Fibroblast of villous mesenchyme (primary cell): Measurements from ENCODE around the gene EXOC8. TPM values are rescaled to one million over a fixed set of nuclear protein-coding genes. Genes with fewer than 3 reads are reported as not detected.

ENCODE experiments used
- DNase-seq: peaks from one replicate; pipeline ENCODE4 v3.0.0-alpha.2; 2010; ENCODE audit warnings: low read depth
- H3K4me3 ChIP-seq: 2 replicates; pipeline ENCODE4 v1.5.1; 2011; ENCODE audit warnings: low read depth, mild to moderate bottlenecking, low read length
- total RNA-seq: library from RNA; depleted of rRNA; stranded (reverse); fragments of >200 nt; gene quantifications from 2 replicates; pipeline ENCODE4 v1.2.3, GENCODE V29; 2012
- TF ChIP-seq, protein P1 (sequence below): IDR thresholded peaks from 2 replicates; pipeline ENCODE4 v1.5.1; 2012; ENCODE audit warnings: low read depth, mild to moderate bottlenecking, low read length; ENCODE audit not compliant: insufficient read depth

The EXOC8 gene
- total RNA-seq, 1 donor = 21.2 TPM

DNA sequence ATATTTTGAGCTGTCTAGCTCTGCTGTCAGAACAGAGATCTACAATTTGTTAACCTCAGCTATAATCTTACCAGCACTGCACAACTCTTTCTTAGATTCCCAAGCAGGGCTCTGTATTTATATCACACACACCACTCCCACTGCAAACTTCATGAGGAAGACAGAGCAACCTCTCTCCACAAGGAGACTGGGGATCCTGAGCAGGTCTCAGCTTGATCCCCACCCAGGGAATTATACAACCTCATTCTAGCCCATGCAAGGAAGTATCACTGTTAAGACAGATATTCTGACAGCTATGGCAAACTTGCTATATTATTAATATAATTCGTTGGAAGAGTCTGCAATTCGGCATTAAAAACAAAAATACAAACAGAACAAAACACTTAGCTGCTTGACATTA is 44.1 kb upstream of the EXOC8 start:
- no peak for DNase-seq
- TF ChIP-seq, protein P1, sequence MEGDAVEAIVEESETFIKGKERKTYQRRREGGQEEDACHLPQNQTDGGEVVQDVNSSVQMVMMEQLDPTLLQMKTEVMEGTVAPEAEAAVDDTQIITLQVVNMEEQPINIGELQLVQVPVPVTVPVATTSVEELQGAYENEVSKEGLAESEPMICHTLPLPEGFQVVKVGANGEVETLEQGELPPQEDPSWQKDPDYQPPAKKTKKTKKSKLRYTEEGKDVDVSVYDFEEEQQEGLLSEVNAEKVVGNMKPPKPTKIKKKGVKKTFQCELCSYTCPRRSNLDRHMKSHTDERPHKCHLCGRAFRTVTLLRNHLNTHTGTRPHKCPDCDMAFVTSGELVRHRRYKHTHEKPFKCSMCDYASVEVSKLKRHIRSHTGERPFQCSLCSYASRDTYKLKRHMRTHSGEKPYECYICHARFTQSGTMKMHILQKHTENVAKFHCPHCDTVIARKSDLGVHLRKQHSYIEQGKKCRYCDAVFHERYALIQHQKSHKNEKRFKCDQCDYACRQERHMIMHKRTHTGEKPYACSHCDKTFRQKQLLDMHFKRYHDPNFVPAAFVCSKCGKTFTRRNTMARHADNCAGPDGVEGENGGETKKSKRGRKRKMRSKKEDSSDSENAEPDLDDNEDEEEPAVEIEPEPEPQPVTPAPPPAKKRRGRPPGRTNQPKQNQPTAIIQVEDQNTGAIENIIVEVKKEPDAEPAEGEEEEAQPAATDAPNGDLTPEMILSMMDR = no peak
- H3K4me3 ChIP-seq = no peak overlapping the region

DNA sequence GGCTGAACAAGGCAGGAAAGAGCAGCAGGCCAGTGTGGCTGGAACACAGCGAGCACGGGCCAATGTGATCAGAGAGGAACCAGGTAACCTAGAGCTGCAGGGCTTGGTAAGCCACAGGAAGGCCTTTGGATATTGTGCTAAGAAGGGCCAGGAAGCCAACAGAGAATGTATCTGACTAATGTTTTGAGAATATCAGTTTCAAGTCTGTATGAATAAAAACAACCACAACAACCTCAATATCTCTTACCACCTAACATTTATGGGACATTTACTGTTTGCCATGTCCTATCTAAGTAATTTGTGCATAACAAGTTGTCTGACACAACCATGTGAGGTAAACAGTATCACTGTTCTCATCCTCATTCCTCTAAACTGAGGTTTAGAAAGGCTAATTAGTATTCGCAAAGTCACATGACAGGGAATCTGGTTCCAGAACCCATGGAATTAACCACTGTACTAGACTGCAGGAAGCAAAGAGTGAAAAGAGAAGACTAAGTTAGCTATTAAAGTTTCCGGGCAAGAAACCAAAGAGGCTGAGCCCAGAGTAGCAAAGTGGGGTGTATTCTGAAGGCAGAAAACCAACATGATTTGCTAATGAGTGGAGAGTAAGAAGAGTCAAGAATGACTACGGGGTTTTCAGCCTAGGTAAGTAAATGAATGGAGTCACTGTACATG is 39.4 kb upstream of the EXOC8 start:
- H3K4me3 ChIP-seq = no peak overlapping the region
- no peak for DNase-seq
- TF ChIP-seq, protein P1 = no peak

- DNase-seq = no peak
- no peak overlapping the region for H3K4me3 ChIP-seq
- TF ChIP-seq, protein P1 = no peak
Measured at GRCh38 chr1:231376101-231376500, 38.4 kb upstream of the EXOC8 start.

DNA sequence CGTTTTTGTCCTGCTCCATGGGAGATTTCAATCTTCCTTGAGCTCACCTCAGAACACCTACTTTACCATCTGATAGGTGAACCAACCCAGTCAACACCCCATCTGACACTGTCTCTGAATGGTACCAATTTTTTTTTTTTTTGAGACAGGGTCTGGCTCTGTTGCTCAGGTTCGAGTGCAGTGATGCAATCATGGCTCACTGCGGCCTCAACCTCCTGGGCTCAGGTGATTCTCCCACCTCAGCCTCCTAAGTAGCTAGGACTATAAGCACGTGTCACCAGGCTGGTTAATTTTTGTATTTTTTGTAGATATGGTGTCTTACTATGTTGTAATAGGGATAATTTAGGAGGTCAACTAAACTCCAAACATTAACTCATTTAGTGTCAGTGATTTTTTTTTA is 36.7 kb upstream of the EXOC8 start:
- TF ChIP-seq, protein P1 = no peak
- H3K4me3 ChIP-seq = no peak overlapping the region
- DNase-seq = no peak

GRCh38 chr1:231372501-231372900 is 34.8 kb upstream of the EXOC8 start:
- no peak for DNase-seq
- H3K4me3 ChIP-seq = no peak overlapping the region
- TF ChIP-seq, protein P1 = no peak

DNA sequence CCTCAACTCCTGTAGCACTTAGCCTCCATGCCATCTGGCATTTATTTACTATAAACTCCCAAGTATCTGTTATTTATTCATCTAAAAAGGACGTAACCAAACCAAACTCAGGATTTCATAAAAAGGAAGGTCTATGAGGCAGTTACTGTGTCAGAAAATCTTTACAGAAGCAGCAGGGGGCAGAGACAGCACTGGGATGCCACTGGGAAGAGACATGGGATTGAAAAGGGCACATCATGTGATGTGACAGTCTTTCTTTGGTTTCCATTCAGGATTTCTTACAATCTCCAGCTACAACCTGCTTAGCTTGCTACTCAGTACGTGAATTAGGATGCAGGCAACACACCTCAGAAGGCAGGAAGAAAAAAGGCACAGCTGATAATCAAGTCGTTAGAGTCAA is 31.6 kb upstream of the EXOC8 start:
- no peak for DNase-seq
- TF ChIP-seq, protein P1 = peak; percentile 16
- no peak overlapping the region for H3K4me3 ChIP-seq

DNA sequence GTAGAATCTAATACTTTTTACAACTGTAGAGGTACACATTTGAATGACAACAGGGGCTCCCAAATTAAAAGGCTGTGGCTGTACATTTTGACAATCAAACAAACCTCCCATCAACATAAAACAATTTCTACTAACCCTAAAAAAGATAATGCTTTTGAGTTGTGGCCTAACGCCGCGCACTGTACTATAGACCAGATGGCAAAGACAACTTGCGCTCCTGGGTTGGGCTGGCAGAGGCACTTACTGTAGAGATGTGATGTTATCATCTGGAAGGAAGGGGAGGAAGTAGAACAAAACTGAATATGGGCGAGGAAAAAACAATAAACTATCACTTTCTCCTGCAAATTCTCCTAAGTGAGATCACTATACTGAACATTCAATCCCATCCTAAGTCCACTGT is 26.5 kb upstream of the EXOC8 start:
- H3K4me3 ChIP-seq = no peak overlapping the region
- TF ChIP-seq, protein P1 = no peak
- no peak for DNase-seq
